NCI-H526 treated with DMSO at 0.1 percent for 48 hours (cell line): ENCODE results near the gene MINK1.
"Not testable (repeated sequence)": the region's sequence is repeated elsewhere in the genome, so short reads cannot be mapped to it uniquely, and the experiment has no call there.

Experiments
- DNase-seq: peaks from one replicate; lab custom pipeline; 2025; lab: John Stamatoyannopoulos, UW

Gene MINK1

DNA sequence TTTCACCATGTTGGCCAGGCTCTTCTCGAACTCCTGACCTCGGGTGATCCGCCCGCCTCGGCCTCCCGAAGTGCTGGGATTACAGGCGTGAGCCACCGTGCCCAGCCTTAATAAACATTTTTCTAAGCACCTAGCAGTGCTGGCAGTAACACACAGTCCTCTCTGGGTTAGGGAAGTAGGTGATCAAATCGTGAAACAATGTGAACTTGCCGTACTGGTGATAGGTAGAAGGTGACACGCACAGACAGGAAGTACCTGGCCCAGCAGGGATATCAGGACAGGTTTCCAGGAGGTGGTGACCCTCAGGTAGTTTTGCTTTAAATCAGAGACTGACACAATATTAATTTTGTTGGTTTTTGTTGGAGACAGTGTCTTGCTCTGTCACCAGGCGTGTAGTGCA, 21.7 kb upstream of the MINK1 start:
- DNase-seq, result no peak

DNA sequence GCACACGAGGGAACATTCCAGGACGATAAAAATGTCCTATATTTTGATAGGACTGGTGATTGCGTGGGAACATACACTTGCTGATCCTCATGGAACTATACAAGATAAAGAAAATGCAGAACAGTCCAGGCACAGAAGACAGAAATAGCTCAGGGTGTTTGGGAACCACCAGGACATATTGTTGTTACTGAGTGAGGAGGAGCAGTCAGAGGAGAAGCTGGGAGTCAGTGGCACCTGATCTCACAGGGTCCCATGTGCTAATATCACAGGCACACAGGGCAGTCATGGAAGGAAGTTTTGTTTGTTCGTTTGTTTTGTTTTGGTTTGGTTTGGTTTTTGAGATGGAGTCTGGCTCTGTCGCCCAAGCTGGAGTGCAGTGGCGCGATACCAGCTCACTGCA, 20.4 kb upstream of the MINK1 start:
- no peak for DNase-seq

DNA sequence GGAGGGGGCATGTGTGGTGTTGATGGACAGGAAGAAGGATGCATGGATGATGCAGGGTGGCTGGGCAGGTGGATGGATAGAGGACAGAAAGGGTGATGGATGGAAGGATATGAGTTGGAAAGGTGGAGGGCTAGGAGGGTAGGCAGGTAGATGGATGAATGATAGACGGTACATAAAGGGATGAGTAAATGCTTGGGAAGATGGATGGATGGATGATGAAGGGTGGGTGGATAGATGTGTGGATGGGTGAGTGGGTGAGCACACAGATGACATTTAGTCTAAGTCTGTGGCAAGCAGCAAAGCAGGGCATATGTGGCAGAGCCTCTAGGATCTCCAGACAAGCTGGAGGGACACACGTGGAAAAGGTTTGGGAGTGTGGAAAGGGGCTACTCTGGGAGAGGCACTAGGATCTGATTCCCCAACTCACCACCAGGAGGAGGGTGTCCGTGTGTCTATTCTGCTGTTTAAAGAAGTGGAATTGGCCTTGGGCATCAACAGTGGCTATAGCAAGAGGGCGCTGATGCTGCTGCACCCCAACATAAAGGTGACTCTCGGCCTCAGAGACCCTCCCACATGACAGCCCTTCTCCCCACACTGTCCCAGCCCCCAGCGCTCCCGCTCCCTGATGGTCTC, 18.0 kb upstream of the MINK1 start:
- no peak for DNase-seq

DNA sequence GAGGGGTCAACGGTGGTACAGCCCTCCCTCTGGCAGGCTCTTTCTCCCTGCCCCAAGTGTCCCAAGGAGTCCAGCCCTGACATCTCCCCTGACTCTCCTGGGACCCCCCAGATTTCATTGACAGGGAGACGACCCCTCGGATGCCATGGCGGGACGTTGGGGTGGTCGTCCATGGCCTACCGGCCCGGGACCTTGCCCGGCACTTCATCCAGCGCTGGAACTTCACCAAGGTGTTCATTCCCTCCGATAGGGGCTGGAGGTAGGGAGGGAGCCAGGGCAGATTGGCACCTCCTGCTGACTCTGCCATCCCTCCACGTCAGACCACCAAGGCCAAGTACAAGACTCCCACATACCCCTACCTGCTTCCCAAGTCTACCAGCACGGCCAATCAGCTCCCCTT, 16.3 kb upstream of the MINK1 start:
- no peak for DNase-seq

DNA sequence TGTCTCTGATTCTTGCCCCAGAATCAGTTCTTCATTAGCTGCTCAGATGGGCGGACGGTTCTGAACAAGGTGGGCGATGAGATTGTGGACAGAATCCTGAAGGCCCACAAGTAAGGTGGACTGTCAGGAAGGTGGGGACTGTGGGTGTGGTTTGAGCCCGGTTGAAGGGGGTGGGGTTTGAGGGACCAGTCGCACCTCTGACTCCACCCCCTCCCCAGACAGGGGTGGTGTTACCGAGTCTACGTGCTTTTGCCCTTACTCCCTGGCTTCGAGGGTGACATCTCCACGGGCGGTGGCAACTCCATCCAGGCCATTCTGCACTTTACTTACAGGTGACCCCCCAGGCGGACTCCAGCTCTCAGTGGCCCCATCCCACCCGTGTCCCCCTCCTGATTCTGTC, 14.9 kb upstream of the MINK1 start:
- no peak for DNase-seq

DNA sequence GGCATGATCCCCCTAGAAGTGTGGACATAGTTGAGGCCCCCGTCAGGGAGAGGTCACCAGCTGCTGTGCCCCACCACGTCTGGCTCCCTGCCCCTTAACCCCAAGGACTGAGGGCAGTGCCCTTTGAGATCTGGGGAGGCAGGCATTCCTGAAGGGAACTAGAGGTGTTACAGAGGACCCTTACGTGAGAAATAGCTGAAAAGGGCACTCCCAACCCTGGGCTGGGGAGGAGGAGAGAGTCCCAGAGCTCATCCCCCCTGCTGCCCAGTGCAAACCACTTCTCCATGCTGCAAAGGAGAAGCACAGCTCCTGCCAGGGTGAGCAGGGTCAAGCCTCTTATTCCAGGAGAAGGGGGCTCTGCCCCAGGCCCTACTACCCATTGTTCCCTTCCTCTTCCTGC, 10.3 kb upstream of the MINK1 start:
- DNase-seq, result no peak

DNA sequence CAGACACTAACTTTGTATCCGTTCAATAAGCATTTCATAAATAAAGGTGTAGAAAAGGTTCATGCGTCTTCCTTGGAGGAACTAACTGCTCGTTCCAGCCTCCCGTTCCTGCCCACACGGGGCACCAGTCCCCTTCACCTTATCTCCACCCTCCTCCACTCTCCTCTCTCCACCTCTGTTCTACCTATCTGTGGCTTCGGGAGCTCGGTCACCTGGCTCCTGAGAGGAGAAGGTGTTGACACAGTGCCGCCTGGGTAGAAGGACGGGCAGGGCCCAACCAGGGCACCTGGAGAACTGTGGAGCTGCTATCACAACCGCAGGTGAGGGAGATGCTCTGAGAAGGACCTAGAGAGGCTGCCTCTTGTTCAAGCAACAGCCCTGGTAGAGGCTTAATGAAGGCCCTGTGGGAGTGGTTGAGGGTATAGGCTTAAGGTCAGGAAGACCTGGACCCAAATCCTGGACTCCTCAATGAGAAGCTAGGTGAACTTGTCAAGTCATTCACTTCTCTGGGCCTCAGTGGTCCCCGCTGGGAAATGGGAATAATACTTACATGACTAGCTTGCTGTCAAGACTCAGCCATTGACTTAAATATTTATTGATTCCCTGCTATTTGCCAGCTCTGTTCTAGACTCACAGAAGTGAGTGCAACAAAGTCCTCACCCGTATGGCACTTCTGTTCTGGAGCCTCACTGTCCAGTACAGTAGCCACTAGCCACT, 9.6 kb upstream of the MINK1 start:
- DNase-seq, result no peak

DNA sequence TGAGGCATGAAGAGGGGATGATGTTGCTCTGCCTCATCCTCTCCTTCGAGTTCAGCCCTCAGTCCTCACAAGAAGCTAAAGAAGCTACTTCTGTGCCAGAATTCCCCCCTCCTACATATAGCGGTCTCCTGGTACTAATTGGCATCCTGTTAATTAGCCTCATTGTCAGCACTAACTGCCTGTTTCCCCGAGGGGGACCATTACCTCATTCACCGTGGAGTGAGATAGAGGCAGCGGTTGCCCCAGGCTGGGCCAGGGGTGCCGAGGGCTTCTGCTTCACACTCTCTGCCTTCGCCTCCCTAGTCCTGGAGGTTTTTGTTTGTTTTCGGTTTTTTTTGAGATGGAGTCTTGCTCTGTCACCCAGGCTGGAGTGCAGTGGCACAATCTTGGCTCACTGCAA, 5.7 kb upstream of the MINK1 start:
- no peak for DNase-seq

DNA sequence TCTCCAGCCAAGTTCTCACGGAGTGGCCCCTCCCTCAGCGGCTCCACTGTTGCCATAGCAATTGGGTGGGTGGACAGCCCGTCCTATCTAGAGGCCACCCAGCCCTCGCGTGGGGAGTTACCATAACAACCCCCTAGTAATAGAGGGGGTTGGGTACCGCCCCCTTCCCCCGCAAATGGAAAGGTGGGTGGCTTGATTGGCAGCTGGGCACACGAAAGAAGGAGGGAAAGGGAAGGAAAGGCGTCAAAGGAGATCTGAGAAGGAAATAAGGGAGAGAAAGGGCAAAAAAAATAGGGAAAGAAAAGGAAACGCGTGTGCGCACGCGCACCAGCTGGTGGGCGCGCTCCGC, 337 bp upstream of the MINK1 start:
- not testable (repeated sequence) for DNase-seq

DNA sequence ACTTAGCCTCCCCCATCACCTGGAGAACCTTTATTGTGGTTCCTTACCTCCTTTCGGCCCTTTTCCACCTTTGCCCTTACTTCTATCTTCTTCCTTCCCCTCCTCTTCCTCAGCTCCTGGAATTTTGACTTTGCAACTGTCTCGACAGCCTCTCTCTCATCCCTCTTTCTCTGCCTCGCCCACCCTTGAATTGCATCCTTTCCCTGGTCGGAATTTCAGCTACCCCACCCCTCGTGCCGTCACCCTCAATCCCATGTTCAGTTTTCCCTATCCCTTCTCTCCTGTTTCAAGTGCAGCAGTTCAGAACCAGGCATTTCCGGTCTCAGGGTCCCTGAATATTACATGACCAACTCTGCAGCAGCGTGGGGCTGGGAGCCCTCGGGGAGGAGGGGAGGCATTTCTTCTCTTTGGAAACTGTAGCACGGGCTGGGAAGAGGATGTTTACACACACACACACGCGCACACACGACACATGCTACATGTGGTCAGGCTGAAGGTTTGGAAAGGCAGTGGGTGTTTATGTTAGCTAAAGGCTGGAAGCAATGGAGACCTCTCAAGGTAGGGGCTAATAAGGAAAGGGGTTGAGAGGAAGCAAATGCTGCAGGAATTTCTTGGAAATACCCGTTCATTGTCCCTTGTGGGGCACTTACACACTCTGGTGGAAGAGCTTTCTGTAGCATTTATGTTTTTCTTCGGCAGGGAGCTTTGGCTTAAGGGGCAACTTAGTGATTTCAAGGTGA, 971 bp downstream of the MINK1 start:
- no peak for DNase-seq

DNA sequence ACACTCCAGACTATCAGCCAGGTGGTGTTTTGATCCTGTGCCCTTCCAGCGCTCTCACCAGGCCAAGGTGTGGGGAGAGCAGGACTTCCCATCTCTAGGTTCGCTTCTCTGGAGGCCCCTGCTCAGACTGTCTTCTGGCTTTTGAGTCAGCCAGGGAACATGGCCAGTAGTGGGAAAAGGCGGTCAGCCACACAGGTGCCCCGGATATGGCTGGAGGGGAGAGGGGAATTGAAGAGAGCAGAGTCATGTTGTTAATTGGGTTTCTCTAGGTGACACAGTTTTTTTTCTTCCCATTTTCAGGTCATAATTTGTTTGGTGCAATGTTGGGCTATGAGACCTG, 1.5 kb downstream of the MINK1 start:
- DNase-seq, result no peak

DNA sequence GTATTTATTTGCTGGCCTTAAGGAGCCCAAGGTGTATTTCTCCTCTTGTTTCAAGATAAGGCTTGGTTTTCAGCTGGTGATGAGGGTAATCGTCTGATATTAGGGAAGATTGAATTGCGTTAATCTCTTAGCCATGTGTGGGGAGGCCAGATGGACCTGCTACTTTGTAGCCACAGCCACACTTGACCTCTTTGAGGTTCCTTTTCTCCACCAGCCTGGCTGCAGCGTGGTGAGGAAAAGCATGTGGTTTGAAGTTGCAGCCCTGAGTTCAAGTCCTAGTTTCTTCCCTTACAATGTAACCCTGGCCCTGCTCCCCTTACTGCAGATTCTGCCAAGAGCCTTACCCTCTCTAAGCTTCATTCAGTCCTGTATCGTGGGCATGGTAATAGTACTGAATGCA, 3.1 kb downstream of the MINK1 start:
- no peak for DNase-seq

DNA sequence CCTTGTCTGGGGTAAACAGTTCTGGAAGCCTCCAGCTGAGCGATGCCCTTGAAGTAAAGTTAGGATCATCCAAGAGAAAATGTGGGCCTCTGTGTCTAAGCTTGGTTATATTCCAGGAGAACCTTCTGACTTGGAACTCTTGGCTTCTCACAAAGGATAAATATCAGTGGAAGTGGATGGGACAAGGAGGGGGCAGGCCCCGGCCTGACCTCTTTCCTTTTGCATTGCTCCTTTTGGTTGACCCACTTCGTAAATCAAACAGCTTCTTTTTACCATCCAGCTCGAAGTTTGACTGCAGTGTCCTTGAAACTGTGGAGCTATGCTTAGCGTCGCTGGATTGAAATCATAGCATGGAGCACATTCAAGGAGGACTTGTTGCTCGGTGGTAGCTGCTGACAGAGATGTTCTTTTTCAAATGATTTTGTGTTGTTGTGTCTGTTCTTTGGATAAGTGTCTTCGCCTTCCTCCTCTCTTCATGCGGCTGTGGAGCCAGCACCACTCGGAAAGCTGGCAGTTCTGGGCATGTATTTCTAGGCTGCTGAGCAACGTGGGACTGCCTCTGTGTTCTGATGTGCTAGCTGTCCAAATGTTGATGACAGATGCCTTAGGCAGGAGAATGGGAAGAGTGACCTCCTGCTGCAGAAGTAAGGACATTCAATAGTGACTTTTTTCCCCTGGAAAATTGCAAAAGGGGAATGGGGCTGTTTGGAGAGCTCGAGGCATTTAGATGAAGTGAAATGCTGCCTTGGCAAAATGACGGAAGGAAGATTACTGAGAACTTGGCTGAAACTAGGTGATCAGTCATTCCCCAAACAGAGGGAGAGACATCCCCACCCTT, 4.5 kb downstream of the MINK1 start:
- DNase-seq, result no peak

DNA sequence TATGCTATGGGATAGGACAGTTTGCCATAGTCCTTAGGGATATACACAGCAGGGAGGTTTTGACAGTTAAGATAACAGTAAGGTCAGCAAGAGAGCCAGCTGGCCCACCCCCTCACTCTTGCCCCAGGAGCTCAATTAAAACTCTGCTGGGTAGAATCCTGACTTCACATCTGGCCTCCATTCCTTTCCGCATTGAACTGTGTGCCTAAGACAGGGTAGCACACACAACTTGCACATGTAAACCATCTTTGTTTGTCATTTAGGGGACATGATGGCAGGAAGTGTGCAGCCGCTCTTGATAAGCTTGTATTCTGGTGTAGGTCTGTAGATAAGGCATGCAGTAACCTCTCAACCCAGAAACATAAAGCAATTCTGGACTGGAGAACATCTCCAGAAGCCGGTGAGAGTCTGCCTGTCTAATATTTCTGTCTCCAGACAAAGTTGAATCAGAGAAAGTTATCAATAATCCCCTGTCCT, 5.2 kb downstream of the MINK1 start:
- no peak for DNase-seq

DNA sequence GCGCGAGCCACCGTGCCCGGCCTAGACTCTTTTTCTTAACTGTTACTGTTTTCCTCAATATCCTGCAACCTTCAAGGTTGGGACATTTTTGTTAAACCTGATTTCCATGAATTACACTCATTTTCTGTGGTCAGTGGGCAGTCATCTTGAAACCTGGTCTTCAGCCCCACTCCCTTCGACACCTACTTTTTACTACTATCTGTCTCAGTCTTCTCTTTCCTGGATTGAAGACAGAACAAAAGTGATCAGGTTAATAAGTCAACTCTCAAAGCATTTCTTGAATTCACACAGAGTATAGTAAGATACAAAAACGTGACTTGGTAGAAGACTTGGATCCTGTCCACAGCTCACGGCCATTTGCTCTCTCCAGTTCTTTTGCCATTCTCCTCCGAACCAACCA, 6.1 kb downstream of the MINK1 start:
- DNase-seq, result no peak

DNA sequence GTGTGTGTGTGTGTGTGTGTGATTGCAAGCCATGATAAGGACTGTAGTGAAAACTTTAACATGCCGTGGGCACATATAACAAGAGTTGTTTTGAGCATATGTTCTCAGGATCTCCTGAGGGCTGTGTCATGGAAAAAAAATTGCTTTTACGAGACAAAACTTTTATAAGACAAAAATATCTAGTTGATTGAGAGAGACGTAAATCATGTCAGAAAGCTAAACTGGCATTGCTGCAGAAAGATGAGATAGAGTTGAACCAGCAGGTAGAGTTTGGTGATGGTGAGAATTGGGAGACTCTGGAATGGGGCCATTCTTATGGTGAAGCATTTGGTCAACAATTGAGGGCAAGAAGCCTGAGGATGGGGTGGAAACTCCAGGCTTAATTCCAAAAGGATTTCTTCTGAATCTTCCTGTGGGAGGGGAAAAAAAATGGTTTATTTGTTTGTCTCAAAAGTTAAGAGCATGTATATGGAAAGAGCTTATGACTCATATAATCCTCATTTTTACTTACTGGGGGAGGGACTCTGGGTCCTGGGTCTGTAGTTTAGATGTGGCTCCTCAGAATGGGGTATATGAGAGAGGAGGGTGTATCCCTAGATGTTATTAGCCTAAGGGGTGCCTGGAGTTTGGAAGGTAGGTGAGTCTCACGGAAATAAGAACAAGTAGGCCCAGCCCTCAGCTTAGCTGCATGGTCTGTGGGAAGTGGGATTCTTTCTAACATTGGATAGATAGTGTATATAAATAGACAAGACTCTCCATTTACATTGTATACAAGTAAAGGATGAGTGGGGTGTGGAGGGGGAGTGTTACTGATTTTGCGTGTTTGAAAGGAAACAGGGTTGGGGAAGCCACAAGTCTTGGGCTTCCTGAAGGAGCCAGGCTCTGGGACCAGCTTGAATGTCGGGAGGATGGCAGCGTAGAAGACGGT, 7.1 kb downstream of the MINK1 start:
- no peak for DNase-seq

DNA sequence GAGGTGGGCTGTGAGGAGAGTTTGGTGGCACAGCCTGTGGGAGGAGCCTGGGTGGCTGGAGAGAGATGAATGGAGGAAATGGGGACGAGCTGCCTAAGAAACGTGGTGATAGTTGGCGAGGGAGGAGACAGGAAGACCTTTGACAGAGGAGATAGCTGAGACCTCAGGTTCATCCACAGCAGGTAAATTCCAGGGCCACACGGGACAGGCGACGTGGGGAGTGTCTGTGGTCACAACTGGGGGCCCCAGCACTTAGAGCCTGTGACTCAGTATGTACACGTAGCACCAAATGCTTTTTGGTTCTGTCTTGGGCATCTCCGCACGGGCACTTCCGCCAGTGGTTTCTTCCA, 7.7 kb downstream of the MINK1 start:
- no peak for DNase-seq

DNA sequence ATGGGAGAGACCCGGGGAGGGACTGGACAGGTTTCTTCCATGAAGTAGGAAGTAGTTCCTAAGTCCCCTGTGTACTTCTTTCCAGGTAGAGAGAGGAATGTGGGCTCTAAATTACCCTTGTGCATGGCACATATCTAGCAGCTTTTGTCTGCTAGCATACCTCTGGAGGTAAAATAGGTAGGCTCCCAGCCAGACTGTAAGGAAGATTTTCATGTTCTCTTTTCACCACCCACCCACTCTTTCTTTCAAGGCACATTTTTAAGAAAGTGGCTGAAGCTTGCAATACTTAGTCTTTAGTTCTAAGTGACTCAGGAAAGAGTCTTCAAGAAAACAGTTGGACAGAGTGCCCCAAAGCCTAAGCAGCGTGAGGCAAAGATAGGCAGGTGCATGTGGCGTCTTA, 9.2 kb downstream of the MINK1 start:
- no peak for DNase-seq

DNA sequence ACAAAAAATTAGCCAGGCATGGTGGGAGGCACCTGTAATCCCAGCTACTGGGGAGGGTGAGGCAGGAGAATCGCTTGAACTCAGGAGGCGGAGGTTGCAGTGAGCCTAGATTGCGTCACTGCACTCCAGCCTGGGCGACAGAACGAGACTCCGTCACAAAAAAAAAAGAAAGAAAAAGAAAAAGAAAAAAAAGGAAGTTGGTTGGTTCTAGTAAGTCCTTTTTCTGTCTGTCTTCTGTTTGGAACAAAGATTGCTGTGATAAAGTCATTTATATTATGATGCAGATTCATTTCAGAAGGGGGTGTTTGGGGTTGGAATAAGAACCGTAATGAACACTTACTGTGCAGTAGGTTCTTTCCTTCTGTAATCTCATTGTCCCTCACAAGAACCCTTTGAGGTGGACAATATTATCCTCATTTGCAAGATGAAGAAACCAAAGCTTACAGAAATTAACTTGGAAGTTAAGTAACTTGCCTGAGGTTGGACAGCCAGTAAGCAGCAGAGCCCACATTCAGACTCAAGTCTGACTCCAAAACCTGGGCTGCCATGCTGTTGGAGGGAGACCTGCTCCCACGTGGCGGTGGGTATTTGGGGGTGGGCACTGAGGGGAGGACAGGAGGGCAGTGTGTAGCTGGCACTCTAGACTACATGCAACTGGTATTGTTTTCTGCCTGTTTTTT, 10.3 kb downstream of the MINK1 start:
- DNase-seq, result no peak

DNA sequence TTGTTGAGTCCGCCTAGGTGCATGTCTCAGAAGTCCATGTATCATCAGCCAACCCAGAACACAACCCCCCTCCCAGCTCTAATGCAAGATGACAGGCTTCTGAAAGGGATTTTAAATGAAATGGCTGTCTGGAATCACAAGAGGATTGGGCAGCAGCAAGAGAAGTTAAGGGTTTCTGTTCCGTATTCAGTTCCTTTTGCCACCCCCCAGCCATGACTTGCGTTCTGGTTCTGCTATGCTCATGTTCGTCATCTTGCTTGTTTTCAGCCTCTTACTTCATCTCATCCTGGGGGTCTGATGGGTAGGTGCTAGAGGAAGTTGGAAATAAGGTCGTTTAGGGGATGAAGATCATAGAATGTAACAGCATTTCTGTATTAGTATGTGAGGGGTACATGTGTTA, 12.0 kb downstream of the MINK1 start:
- DNase-seq, result no peak
